NCI-H1694 treated with DMSO at 0.1 percent for 48 hours (cell line): ENCODE results near the gene PHPT1.
"Not testable (repeated sequence)": the region's sequence is repeated elsewhere in the genome, so short reads cannot be mapped to it uniquely, and the experiment has no call there.

ENCODE experiments used
- DNase-seq: peaks from one replicate; lab custom pipeline; 2025; lab: John Stamatoyannopoulos, UW

The PHPT1 gene

DNA sequence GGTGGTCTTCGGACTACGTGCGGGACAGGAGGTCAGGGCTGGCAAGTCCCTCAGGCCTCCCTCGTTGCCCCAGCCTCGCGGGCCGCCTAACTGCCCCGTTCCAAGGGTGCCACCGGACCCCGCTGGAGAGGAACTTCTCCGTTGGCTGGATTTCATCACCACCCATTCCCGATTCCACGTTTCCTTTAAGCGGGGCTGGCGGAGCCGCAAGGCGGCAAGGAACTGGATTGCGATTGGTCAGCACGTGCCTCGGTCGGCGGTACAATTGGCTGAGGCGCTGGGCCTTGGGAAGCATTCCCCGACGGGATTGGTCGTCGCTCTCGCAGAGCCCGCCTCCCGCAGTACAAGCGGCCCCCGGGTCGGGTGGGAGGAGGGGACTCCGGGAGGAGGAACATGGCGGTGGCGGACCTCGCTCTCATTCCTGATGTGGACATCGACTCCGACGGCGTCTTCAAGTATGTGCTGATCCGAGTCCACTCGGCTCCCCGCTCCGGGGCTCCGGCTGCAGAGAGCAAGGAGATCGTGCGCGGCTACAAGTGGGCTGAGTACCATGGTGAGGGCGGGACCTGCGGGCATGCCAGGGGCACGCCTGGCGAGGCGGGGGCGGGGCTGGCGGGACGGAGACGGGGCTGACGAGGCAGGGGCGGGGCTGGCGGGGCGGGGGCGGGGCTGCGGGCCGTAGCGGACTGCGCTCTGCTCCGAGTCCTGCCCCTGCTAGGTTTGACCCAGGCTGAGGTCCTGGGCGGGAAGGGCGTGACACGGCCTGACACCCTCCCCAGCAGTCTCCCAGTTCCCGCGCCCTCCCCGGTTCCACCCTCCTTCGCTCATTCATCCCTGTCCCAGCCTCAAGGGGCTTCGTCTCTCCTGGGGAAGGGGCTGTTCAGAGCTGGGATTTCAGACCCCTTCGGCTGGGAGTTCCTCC lies at the start of gene PHPT1:
PHPT1 (plus strand) TSS at position 372 of the 922 bp plus-strand sequence; CDS start at position 394, 22 bp downstream.
- DNase-seq, result peak; percentile 96

DNA sequence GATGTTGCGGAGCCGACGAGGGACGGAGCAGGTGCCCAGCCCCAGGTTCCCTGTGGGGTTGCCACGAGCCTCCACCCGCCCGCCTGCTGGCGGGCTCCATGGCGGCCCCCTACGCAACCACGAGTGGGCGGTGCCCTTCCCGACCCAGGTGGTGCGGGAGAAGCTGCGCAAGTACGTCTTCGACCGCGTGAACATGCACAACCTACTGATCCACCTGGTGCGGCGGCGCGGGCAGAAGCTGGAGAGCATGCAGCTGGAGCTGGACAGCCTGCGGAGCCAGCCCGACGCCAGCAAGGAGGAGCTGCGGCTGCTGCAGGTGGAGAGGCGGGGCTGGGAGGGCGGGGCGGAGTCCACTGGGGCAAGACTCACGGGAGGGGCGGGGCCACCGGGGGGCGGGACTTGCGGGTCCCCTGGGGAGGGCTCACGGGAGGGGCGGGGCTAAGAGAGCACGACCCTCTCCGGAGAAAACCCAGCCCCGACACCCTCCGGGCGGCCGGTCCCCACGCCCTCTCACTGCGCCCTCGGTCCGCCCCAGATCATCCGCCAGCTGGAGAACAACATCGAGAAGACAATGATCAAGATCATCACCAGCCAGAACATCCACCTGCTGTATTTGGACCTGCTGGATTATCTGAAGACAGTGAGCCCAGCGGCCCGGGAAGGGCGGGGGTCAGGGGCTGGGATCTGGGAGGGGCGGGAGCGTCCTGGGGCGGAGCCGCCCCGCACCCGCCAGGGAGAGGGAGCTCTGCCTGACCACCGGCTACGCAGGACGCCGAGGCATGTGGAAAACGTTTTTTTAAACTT lies 49.2 kb upstream of the PHPT1 start:
- DNase-seq, result peak; percentile 44

DNA sequence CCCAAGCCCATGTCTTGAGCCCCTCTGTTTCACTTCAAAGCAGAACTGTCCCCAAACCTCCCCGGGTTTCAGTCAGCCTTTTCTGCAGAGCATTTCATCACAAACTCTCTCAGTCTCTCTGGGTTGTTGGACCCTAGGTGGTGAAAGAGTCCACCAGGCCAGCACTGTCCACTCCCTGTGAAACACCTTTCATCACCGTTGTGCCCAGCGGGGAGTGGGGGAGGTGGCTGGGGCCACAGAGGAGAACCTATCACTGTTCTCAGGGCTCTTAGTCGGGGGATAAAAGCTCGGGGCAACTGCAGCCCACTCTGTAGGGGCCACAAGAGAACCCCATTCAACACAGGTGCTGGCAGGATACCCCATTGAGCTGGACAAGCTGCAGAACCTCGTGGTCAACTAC lies 46.9 kb upstream of the PHPT1 start:
- DNase-seq, result no peak

DNA sequence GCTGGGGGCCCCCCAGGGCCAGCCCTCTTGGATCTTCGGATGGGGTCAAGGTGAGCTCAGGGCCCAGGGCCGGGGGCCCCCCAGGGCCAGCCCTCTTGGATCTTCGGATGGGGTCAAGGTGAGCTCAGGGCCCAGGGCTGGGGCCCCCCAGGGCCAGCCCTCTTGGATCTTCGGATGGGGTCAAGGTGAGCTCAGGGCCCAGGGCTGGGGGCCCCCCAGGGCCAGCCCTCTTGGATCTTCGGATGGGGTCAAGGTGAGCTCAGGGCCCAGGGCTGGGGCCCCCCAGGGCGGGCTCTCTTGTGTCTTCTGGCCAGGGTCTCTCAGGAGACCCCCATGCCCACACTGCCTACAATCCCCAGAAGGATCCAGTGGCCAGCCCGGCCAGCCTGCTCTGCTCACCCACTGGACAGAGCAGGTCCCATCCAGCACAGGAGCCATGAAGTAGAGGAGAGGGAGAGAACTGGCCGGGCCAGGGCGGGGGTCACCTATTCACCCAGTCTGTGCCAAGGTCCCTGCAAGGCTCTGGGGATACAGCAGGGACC lies 46.1 kb upstream of the PHPT1 start:
- not testable (repeated sequence) for DNase-seq

DNA sequence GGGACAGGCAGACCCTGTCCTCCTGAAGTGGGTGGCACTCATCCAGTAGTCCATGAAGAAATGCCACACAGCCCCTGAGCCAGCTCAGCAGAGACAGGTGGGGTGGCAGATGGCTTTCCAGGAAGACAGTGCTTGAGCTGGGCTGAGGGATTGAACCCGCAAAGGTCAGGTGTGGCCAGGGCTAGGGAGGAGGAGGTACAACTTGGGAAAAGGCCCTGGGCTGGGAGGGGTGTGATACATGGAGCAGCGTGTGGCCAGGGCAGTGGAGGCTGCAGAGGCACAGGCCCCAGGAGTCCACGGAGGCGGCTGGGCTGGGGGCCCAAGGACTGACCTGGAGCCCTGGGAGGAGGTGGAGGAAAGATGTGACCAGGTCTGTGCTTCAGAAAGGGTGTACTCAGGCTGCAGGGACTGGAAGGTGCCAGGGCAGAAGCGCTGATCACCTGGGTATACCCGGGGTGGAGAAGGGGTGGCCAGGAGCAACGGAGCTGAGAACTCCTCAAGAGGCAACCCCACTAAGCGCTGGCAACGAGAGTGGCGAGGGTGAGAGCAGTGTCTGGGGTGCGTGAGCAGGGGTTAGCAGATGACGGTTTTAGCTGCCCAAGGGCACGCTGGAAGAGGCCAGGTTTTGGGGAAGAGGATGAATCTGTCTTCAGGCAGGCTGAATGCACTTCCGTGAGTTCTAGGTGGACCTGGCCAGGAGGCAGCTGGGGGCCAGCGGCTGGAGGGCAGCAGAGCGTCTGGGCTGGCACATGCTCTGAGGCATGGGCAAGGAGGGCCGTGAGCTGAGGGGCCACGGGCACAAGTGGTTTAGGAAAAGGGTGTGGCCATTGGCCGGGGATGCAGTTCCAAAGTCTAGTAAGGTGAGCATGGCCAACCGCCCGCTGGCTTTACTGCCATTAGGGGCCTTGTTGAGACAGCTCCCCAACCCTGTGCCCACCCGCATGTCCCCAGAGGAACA lies 45.4 kb upstream of the PHPT1 start:
- DNase-seq, result peak; percentile 2

DNA sequence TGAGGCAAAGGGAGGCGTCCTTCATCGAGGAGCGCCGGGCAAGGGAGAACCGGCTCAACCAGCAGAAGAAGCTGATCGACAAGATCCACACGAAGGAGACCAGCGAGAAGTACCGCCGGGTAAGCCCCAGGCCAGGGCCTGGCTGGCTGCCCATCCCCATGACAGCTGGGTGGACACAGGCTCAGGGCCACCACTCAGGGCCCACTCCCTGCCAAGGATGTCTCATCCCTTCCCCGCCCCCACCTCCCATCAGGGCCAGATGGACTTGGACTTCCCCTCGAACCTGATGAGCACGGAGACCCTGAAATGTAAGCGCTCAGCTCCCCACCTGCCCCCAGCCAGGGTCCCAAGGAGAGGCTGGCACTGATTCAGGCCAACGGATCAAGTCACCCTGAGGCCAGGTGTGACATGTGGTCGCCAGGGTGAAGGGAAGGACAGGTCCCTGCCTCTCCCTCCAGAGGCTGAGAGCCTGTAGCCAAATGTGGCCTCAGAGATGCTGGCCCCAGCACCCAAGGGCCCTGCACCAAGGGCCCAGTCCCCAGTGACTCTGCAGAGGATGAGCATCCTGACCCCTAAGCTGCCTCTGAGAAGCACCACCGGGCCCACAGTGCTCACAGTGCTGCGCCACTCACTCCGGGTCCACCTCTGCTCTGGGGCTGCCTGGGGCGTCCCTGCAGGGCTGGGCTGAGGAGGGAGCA lies 44.6 kb upstream of the PHPT1 start:
- DNase-seq, result no peak

DNA sequence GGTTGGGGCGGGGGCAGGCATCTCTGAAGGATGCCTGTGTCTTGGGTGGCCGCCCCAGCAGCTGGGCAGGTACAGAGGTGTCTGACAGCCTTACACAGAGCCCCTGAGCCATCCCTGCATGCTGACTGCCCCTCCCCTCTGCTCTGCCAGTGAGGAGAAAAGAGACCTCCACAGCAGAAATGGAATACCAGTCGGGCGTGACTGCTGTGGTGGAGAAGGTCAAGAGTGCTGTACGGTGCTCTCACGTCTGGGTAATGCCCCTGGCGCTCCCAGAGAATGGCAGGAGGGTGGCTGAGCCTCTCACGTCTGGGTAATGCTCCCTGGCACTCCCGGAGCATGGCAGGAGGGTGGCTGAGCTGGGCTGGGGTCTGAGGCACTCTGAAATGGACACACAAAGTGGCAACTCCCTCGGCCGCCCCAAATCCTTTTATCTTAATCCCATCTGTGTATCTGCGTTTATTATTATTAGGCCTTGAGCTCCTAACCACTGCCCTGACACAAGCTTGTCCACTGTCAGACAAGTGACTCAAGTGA lies 43.9 kb upstream of the PHPT1 start:
- no peak for DNase-seq

DNA sequence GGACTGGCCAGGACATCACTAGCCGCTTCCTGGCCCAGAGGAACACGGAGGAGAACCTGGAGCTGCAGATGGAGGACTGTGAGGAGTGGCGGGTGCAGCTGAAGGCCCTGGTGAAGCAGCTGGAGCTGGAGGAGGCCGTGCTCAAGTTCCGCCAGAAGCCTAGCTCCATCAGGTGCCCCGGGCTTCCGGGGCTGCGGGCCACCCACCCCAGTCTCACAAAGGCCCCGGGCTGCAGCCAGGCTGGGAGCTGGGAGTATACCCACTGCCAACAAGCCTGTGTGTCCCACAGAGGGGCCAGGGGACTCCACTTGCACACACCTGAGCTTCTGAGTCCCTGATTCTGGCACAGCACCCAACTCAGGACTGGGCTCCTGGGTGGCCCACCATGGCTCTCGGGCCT lies 43.1 kb upstream of the PHPT1 start:
- DNase-seq, result no peak

DNA sequence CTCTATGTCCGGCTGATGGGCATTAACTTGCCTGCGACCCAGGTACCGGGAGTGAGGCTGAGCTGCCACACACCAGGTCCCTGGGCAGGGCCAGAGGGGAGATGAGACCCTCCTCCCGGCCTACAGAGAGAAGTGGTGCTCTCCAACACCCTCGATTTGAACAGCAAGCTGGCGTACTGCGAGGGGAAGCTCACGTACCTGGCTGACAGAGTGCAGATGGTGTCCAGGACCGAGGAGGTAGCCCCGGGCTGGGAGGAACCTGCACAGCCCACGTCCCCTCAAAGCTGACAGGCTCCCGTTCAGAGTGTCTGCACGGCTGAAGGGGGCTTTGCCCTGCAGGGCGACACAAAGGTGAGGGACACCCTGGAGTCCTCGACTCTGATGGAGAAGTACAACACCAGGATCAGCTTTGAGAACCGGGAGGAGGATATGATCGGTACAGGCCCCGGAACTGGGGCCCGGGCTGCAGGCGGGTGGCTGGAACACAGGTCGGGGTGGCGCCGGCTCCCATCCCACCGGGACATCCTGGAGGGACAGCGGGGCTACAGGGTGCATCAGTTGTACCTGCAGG lies 42.5 kb upstream of the PHPT1 start:
- no peak for DNase-seq

DNA sequence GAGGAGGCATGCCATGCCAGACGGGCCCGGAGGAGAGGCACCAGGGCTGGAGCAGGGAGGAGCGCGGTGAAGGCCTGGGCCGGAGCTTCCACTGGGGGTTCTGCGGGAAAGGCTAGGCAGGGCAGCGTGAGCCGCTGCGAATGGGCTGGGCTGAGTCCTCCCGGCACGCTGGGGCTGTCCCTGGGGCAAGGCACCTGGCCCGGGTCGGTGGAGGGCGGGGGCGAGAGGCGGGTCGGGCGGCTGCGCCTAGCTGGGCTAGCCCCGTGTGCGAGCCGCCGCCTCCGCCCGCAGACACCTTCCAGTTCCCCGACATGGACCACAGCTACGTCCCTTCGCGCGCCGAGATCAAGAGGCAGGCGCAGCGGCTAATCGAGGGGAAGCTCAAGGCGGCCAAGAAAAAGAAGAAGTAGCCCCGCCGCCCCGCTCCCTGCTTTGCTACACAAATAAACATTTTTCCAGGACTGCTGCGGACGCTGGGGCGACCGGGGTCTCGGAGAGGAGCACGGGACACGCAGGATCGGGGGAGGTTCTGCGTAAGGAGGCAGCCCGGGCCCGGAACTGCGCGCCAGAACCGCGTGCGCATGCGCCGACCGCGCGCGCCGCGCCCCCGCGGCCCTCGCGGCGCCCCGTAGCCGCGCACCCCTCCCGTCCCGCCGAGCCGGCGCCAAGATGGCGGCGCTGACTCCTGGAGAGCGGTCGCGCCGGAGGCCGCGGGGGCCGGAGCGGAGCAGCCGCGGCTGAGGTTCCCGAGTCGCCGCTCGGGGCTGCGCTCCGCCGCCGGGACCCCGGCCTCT lies 41.7 kb upstream of the PHPT1 start, which contains the start of gene RABL6:
RABL6 (plus strand) TSS at position 668 of the 794 bp plus-strand sequence. CDS start 249 bp downstream, outside the sequence.
- DNase-seq, result peak; percentile 24

DNA sequence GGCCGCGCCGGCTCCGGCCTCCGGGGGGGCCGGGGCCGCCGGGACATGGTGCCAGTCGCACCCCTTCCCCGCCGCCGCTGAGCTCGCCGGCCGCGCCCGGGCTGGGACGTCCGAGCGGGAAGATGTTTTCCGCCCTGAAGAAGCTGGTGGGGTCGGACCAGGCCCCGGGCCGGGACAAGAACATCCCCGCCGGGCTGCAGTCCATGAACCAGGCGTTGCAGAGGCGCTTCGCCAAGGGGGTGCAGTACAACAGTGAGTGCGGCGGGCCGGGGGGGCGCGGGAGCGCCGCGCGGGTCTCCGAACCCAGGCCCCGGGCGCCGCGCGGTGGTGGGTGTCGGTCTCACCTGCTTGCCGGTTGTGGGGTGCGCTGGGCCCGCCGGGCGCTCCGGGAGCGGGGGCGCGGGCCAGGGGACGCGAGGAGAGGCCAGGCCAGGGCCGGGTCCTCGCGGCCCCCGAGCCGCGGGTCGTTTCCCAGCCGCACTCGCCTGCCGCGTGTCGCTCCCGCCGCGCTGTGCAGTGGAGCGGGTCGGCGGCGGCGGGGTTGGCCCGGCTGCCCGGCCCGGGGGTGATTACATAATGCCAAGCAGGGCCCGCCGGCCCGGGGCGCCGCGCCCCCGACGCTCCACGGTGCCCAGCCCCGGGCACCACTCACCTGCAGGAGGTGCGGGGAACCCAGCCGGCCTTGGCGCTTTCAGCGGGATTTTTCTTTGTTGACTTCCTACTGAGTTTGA lies 41.0 kb upstream of the PHPT1 start:
- DNase-seq, result no peak

DNA sequence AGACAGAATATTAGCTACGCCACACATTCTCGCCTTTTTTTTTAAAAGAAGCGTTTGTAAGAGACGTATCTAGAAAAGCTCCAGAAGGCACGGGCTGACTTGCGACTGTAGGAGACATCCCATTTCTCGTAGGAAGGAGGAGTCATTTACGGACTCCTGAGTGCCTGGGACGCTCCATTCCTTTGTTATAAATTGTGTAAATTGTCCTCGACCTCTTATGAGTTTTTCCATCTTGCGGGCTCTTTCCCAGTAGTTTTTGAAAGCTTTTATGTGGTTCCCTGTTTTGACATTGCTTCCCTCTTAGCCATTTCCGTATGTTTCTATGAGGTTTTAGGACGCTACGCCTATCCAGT lies 40.4 kb upstream of the PHPT1 start:
- DNase-seq, result peak; percentile 4

DNA sequence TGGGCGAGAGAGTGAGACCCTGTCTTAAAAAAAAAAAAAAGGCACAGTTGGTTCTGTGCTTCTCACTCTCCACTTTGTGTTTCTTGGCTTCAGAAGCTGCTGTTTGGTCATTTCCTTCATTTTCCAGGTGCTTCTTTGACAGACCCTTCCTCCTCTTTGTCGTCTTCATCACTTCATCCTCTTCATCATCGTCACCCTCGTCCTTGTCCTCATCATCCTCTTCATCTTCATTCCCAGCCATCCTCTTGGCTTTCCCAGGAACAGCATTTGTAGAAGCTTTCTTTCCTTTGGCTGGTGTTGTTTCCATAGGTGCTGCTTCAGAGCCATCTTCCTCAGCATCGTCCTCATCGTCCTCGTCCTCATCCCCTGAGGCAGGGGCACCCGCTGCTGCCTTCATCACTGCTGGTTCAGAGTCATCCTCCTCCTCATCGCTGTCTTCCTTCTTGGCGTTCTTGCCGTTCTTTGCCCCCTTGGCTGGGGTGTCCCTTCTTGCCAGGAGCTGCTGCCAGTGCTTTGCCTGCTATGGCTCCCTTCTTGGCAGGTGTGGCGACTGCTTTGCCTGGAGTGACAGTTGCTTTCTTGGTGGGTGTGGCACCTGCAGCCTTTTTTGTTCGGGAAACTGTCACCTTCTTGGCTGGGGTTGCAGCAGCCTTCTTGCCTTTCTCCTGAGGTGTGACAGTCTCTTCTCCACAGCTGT lies 34.3 kb upstream of the PHPT1 start:
- DNase-seq, result no peak

DNA sequence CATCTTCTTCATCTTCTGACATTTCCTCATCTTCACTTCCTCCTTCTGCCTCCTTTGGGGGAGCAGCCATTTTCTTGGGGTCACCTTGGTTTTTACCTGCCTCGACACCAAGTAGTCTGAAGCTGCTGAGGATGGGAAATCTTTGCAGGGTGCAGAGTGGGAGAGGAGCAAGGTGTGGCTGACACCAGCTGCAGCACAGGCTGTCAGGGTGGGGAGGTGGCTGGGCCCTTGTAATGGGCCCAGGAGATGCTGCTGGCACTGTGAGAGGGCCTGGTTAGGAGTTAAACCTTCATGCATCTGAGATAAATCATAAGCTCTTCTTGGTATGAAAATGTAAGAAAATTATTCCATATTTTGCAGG lies 33.8 kb upstream of the PHPT1 start:
- no peak for DNase-seq

DNA sequence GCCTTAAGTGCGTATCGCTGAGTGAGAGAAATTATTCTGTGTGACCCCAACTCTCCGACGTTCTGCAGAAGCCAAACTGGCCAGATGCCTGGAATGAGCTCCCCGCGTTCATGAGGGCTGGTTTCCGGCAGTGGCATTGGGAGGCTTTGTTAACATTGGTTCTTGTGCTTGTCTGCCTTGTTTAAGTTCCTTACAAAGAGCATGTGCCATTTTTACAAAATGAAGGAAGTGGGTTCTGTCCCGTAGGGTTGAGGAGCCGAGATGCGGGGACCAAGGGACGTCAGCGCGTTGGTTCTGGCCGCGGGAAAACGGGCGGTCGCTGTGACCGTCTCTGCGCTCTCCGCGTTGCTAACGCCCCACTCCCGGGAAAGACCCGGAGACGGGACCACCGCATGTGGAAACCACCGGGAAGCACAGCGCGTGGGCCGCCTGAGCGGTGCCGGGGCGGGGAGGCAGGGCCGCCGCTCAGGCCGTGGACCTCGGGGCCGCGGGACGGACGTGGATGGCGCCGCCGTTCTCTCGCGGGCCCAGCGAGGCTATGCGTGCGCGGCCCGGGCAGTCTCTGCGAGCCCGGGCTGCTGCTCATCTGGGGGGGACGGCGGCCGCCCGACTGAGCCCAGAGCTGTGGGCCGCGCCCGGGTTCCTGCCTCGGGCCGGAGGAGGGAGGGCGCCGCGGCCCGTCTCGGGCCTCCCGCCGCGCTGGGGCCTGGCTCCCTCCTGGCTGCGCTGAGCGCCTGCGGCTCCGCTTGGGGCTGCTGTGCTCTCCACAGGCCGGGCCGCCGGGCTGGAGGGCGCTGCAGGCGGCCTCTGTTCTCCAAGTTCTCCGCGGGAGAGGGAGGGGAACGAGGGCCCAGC lies 28.0 kb upstream of the PHPT1 start:
- no peak for DNase-seq

DNA sequence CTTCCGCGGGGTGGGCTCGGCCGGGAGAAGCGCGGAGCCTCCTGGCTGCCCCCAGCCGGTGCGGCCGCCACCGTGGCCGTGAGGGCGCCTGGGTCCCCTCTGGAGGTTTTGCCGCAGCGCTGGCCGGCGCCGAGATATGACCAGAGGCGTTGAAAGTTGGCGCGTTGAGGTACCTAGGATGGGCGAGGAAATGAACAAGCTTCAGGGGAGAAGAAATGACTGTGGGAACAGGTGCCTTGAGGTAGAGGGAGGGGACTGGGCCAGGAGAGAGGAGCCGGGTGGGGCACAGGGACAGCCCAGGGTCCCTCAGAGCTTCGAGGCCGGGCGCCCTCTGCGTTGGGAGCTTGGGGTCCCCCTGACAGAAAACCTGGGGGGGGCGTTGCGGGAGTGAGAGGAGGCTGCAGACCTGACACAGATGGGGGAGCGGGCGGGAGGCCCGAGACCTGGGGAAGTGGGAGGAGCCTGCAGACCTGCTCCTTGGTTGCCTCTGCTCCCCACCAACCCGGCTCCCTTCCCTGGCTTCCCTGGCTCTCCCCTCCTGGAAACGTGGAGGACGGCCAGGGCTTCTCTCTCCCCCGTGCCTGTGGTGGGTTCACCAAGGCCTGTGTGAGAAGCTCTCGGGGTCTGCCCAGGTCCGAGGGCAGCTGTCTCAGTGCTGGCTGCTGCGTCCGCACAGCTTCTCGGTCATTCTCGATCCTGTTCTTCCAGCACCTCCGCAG lies 27.2 kb upstream of the PHPT1 start:
- no peak for DNase-seq
